CD14-positive monocyte (primary cell): Measurements from ENCODE around the gene NOD2. TPM values are rescaled to one million over a fixed set of nuclear protein-coding genes. Genes with fewer than 3 reads are reported as not detected.

Source experiments
- DNase-seq, 3 donors: peaks; one replicate each; pipeline ENCODE4 v3.0.0-alpha.2; 2011 to 2022
- H2AFZ ChIP-seq: 2 replicates; pipeline ENCODE4 v1.6.0; 2012; ENCODE audit warnings: mild to moderate bottlenecking, low read depth, low read length, inconsistent platforms; ENCODE audit not compliant: insufficient read depth, poor library complexity, severe bottlenecking
- H3K27ac ChIP-seq, 2 donors: 1 replicate in 1 of 2; 2 replicates in 1 of 2; pipeline ENCODE4 v1.5.1; 2012 to 2013; ENCODE audit warnings: low read length in 2 of 2, control low read depth in 1 of 2, inconsistent platforms in 1 of 2, low read depth in 1 of 2, mild to moderate bottlenecking in 1 of 2
- H3K27me3 ChIP-seq, 2 donors: one replicate each; pipeline versions ENCODE4 v1.6.0 to v1.6.1; 2011 to 2013; ENCODE audit warnings: low read length in 2 of 2; ENCODE audit not compliant: control insufficient read depth in 2 of 2, insufficient read depth in 2 of 2
- H3K36me3 ChIP-seq, 2 donors: replicated peaks in 1 of 2; 1 replicate in 1 of 2; 2 replicates in 1 of 2; pipeline versions ENCODE4 v1.5.1 to v1.6.1; 2012 to 2013; ENCODE audit warnings: low read length in 2 of 2, control low read depth in 1 of 2, inconsistent platforms in 1 of 2, mild to moderate bottlenecking in 1 of 2; ENCODE audit not compliant: insufficient read depth in 2 of 2, control insufficient read depth in 1 of 2
- H3K4me1 ChIP-seq, 2 donors: 1 replicate in 1 of 2; 2 replicates in 1 of 2; pipeline versions ENCODE4 v1.5.1 to v1.6.1; 2012 to 2013; ENCODE audit warnings: low read length in 2 of 2, control low read depth in 1 of 2, inconsistent platforms in 1 of 2, mild to moderate bottlenecking in 1 of 2, moderate library complexity in 1 of 2; ENCODE audit not compliant: insufficient read depth in 2 of 2, control insufficient read depth in 1 of 2
- H3K4me2 ChIP-seq: replicated peaks from 2 replicates; pipeline ENCODE3; 2012; ENCODE audit warnings: low read length, moderate library complexity, mild to moderate bottlenecking; ENCODE audit not compliant: poor library complexity, severe bottlenecking; ENCODE audit errors: extremely low read depth
- H3K4me3 ChIP-seq, 3 experiments: fragments of 200-600 bp in 1 of 3; sonication (generic) in 1 of 3; replicated peaks in 1 of 3; 1 replicate in 2 of 3; 2 replicates in 1 of 3; pipeline ENCODE4 v1.5.1; 2011 to 2013; ENCODE audit warnings: low read length in 3 of 3, mild to moderate bottlenecking in 3 of 3, control low read depth in 2 of 3, low read depth in 2 of 3, inconsistent platforms in 1 of 3, moderate library complexity in 1 of 3
- H3K79me2 ChIP-seq: 2 replicates; pipeline ENCODE4 v1.6.0; 2012; ENCODE audit warnings: mild to moderate bottlenecking, control low read depth, inconsistent platforms, low read length, moderate library complexity; ENCODE audit not compliant: insufficient read depth
- H3K9ac ChIP-seq: 2 replicates; pipeline ENCODE4 v1.6.0; 2017; ENCODE audit warnings: low read length, mild to moderate bottlenecking; ENCODE audit not compliant: insufficient read depth, poor library complexity, severe bottlenecking
- H3K9me3 ChIP-seq, 2 donors: replicated peaks in 1 of 2; 1 replicate in 1 of 2; 2 replicates in 1 of 2; pipeline versions ENCODE4 v1.5.1 to v1.6.1; 2012 to 2013; ENCODE audit warnings: low read length in 2 of 2, control low read depth in 1 of 2; ENCODE audit not compliant: control insufficient read depth in 1 of 2, insufficient read depth in 1 of 2
- H4K20me1 ChIP-seq: 2 replicates; pipeline ENCODE4 v1.6.0; 2012; ENCODE audit warnings: mild to moderate bottlenecking, low read length, control low read depth, moderate library complexity; ENCODE audit not compliant: insufficient read depth
- H3K27ac Mint-ChIP-seq, 7 donors: one replicate each; pipeline ENCODE4 v1.8.0; 2020; ENCODE audit warnings: mild to moderate bottlenecking in 7 of 7, mixed read lengths in 7 of 7, moderate library complexity in 6 of 7, inconsistent platforms in 2 of 7
- H3K27me3 Mint-ChIP-seq, 3 donors: one replicate each; pipeline ENCODE4 v1.8.0; 2021 to 2022; ENCODE audit warnings: low read depth in 3 of 3, mild to moderate bottlenecking in 3 of 3, mixed read lengths in 3 of 3, moderate library complexity in 3 of 3, inconsistent platforms in 1 of 3
- H3K36me3 Mint-ChIP-seq, 2 donors: one replicate each; pipeline ENCODE4 v1.8.0; 2020; ENCODE audit warnings: mixed read lengths in 2 of 2, inconsistent platforms in 1 of 2, mild to moderate bottlenecking in 1 of 2
- H3K4me1 Mint-ChIP-seq: one replicate; pipeline ENCODE4 v1.8.0; 2020; ENCODE audit warnings: mild to moderate bottlenecking, mixed read lengths
- H3K4me3 Mint-ChIP-seq, 2 donors: one replicate each; pipeline ENCODE4 v1.8.0; 2020; ENCODE audit warnings: mild to moderate bottlenecking in 2 of 2, mixed read lengths in 2 of 2, moderate library complexity in 1 of 2
- H3K9me3 Mint-ChIP-seq, 7 donors: one replicate each; pipeline ENCODE4 v1.8.0; 2020 to 2022; ENCODE audit warnings: mixed read lengths in 7 of 7, mild to moderate bottlenecking in 6 of 7, moderate library complexity in 6 of 7, inconsistent platforms in 2 of 7
- WGBS: methylation state at CpG from one replicate; pipeline ENCODE4 v1.1.5; 2013; ENCODE audit warnings: missing lambda C conversion rate; ENCODE audit not compliant: insufficient coverage; 5-methylcytosine and 5-hydroxymethylcytosine counted together
- intact Hi-C, 2 donors: fragments of 100-400 bp; cut with micrococcal nuclease; formaldehyde crosslinking; loops; one replicate each; pipeline versions ENCODE4 v1.15.0 to v1.15.1; 2023
- polyA plus RNA-seq, 3 donors: library from polyadenylated mRNA; depleted of rRNA in 1 of 3; unstranded in 2 of 3; stranded (reverse) in 1 of 3; fragments of 300-500 nt in 2 of 3; fragments of >200 nt in 1 of 3; fragmentation: Illumina TruSeq in 2 of 3; gene quantifications; 1 replicate in 2 of 3; 2 replicates in 1 of 3; pipeline ENCODE4 v1.2.3, GENCODE V29; 2012 to 2021
- TF ChIP-seq, protein P1 (sequence below): fragments of 200-600 bp; IDR thresholded peaks from one replicate; pipeline ENCODE4 v1.8.0; 2022; ENCODE audit warnings: antibody characterized with exemption, mild to moderate bottlenecking

NOD2 gene
- polyA plus RNA-seq, 3 donors: 18.5 to 83.3 (median 29.7) TPM

DNA sequence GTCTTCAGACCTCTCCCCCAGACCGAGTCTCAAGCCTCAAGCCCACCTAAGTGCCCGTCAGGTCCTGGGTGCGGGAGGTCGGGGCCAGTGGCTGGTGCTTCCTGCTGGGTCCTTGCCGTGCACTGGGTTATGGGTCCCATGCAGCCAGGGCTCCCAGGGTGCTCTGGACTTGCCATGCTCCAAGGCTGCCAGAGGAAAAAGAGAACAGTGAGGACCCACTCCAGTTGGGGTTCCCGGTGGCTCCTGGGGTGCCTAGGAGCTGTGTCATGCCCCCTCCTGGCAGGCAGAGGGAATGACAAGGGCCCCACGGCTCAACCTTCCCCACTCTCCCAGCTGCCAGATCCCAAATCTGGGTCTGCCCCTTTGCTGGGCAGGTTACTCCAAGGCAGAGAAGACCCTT is 16.1 kb upstream of the NOD2 start:
- peak in 1 of 3 donors; percentile 39 for DNase-seq
- peaks cover 14 to 20% (median 17%) of the 10 kb centered on the region in 7 donors for H3K9me3 Mint-ChIP-seq
- 98% methylated on average over 7 of the region's 7 CpGs for WGBS
- peaks cover 22 to 26% of the 10 kb centered on the region in 2 donors for H3K9me3 ChIP-seq
- H3K4me1 Mint-ChIP-seq: peaks cover 47% of the 10 kb centered on the region
- no peak overlapping the region for H3K4me3 Mint-ChIP-seq
- intact Hi-C loops: loop anchor here in 1 of 2 donors (5.0 kb wide), 1 partner anchor 35 kb away; no protein-coding TSS in a partner anchor
- no peak overlapping the region for H3K9ac ChIP-seq
- no peak overlapping the region for H3K4me2 ChIP-seq
- peak overlapping the region in 6 of 7 donors; percentile 11 to 100 (median 80) for H3K27ac Mint-ChIP-seq
- peak overlapping the region; percentile 7 to 100 for H3K27ac ChIP-seq
- H3K4me1 ChIP-seq: peaks cover 43 to 61% of the 10 kb centered on the region in 2 donors
- H3K79me2 ChIP-seq: peaks cover 96% of the 10 kb centered on the region
- H3K27me3 ChIP-seq: no peaks in the 10 kb centered on the region
- peaks cover 42% of the 10 kb centered on the region for H4K20me1 ChIP-seq
- no peak overlapping the region for H3K4me3 ChIP-seq
- H3K36me3 ChIP-seq: peaks cover 56 to 69% of the 10 kb centered on the region in 2 donors
- TF ChIP-seq, protein P1, sequence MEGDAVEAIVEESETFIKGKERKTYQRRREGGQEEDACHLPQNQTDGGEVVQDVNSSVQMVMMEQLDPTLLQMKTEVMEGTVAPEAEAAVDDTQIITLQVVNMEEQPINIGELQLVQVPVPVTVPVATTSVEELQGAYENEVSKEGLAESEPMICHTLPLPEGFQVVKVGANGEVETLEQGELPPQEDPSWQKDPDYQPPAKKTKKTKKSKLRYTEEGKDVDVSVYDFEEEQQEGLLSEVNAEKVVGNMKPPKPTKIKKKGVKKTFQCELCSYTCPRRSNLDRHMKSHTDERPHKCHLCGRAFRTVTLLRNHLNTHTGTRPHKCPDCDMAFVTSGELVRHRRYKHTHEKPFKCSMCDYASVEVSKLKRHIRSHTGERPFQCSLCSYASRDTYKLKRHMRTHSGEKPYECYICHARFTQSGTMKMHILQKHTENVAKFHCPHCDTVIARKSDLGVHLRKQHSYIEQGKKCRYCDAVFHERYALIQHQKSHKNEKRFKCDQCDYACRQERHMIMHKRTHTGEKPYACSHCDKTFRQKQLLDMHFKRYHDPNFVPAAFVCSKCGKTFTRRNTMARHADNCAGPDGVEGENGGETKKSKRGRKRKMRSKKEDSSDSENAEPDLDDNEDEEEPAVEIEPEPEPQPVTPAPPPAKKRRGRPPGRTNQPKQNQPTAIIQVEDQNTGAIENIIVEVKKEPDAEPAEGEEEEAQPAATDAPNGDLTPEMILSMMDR: peak; percentile 79
- peaks cover 66 to 74% of the 10 kb centered on the region in 2 donors for H3K36me3 Mint-ChIP-seq
- no peak overlapping the region for H2AFZ ChIP-seq
- H3K27me3 Mint-ChIP-seq: no peaks in the 10 kb centered on the region

DNA sequence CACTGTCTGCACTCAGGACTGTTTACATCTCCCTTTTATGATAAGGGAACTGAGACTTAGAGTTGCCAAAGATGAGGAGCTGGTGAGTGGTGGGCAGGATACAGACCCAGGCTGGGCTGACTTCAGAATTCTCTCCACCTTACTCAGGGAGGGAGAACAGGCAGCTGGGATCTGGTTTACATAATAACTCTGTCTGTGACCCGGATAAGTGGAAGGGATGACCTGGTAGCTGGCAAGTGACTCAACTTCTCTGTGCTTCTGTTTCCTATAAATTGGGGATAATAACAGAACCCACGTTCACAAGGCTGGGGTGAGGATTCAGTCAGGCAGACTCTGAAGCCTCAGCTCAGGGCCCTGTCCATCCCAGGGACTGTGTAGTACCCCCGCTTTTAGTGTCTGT is 14.9 kb upstream of the NOD2 start:
- H3K36me3 Mint-ChIP-seq: peaks cover 56 to 63% of the 10 kb centered on the region in 2 donors
- intact Hi-C loops: loop anchor here in 1 of 2 donors (5.0 kb wide), 1 partner anchor 34 kb away; no protein-coding TSS in a partner anchor
- peak overlapping the region; percentile 60 to 95 for H3K4me3 Mint-ChIP-seq
- Histone ChIP-seq H3K36me3 (peaks cover 46 to 57% of the 10 kb centered on the region in 2 donors), H3K27me3 (no peaks in the 10 kb centered on the region), H4K20me1 (peaks cover 36% of the 10 kb centered on the region), H3K27ac (peak overlapping the region; percentile 86 to 100), H2AFZ (no peak overlapping the region), H3K9ac (peak overlapping the region; percentile 84), H3K79me2 (peaks cover 89% of the 10 kb centered on the region), H3K9me3 (peaks cover 11 to 14% of the 10 kb centered on the region in 2 donors), H3K4me3 (peak overlapping the region in 1 of 3 experiments; percentile 92), H3K4me1 (peaks cover 54 to 73% of the 10 kb centered on the region in 2 donors), H3K4me2 (peak overlapping the region; percentile 98)
- 33% methylated on average over 3 of the region's 3 CpGs for WGBS
- H3K4me1 Mint-ChIP-seq: peaks cover 59% of the 10 kb centered on the region
- TF ChIP-seq, protein P1: no peak
- peaks cover 3 to 11% (median 7%) of the 10 kb centered on the region in 7 donors for H3K9me3 Mint-ChIP-seq
- DNase-seq: peak; percentile 51 to 61 (median 53)
- peak overlapping the region; percentile 96 to 100 (median 96) for H3K27ac Mint-ChIP-seq
- H3K27me3 Mint-ChIP-seq: no peaks in the 10 kb centered on the region
